ENCODE data around the gene C16orf89.

The C16orf89 gene

DNA sequence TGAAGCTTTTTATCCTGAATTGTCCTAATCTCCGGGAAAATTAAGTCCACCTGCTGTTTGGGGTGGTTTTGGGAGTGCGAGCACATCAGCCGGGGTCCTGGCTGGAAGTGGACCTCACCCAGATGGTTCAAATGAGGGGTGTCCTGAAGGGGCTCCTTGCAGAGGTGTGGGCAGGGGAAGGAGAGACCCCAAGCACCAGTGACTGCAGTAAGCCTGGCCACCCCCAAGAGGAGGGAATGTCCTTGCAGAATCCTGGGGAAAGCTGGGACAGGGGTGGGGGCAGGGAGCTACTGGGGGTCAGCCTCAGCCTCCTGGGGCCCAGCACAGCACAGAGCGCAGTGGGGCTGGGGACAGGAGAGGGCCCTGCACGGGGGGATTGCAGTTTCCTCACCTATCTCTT, 61.4 kb downstream of the C16orf89 start:
- DNase-seq = no peak
- H3K9me3 ChIP-seq = no peaks in the 10 kb centered on the region
- H3K4me1 ChIP-seq = no peaks in the 10 kb centered on the region
- no peak overlapping the region for H3K27ac ChIP-seq
- H3K36me3 ChIP-seq = no peaks in the 10 kb centered on the region
- TF ChIP-seq, protein P1, sequence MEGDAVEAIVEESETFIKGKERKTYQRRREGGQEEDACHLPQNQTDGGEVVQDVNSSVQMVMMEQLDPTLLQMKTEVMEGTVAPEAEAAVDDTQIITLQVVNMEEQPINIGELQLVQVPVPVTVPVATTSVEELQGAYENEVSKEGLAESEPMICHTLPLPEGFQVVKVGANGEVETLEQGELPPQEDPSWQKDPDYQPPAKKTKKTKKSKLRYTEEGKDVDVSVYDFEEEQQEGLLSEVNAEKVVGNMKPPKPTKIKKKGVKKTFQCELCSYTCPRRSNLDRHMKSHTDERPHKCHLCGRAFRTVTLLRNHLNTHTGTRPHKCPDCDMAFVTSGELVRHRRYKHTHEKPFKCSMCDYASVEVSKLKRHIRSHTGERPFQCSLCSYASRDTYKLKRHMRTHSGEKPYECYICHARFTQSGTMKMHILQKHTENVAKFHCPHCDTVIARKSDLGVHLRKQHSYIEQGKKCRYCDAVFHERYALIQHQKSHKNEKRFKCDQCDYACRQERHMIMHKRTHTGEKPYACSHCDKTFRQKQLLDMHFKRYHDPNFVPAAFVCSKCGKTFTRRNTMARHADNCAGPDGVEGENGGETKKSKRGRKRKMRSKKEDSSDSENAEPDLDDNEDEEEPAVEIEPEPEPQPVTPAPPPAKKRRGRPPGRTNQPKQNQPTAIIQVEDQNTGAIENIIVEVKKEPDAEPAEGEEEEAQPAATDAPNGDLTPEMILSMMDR (IDR thresholded peaks at IDR 0.05) = no peak
- intact Hi-C loops (cut with DNase I; ENCODE audit: low total_unique reads) = no loop called here
- H3K27me3 ChIP-seq = peaks cover 0 to 14% of the 10 kb centered on the region in 2 donors
- H3K4me3 ChIP-seq = no peak overlapping the region

DNA sequence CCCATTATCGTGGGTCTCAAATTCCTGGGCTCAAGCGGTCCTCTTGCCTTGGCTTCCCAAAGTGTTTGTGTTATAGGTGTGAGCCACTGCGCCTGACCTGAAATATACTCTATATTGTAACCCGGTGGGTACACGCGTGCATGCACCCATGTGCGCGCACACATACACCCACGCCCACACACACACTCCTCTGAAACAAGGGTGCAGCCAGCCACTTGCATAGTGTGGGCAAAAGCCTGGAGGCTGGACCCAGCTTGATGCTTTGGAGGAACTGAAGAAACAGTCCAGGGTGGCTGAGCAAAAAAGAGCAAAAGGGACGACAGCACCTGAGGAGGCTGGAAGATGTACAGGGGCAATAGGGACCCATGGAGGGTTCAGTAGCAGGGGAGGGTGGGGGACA, 61.9 kb downstream of the C16orf89 start:
- Histone ChIP-seq H3K9me3 (no peaks in the 10 kb centered on the region), H3K27me3 (peaks cover 0 to 14% of the 10 kb centered on the region in 2 donors), H3K4me1 (no peaks in the 10 kb centered on the region), H3K27ac (no peak overlapping the region), H3K4me3 (no peak overlapping the region), H3K36me3 (no peaks in the 10 kb centered on the region)
- no peak for DNase-seq
- TF ChIP-seq, protein P1 (IDR thresholded peaks at IDR 0.05) = no peak
- intact Hi-C loops (cut with DNase I; ENCODE audit: low total_unique reads) = no loop called here

DNA sequence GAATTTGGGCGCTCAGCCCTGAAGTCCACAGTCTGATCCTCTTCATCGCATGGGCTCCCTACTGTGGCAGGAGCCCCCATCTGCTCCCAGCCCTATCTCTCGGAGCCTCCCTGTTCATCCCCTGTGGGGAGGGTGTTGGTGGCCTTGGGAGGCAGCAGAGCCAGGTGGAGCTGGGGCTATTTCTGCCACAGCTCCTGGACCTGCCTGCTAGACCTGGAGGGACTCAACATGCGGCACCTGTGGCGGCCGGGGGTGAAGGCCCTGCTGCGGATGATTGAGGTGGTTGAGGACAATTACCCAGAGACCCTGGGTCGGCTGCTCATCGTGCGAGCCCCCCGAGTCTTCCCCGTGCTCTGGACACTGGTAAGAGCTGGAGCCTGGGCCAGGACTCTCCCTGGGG, 62.5 kb downstream of the C16orf89 start:
- no peak for DNase-seq
- intact Hi-C loops (cut with DNase I; ENCODE audit: low total_unique reads) = no loop called here
- Histone ChIP-seq H3K27me3 (peaks cover 0 to 14% of the 10 kb centered on the region in 2 donors), H3K36me3 (no peaks in the 10 kb centered on the region), H3K9me3 (no peaks in the 10 kb centered on the region), H3K4me3 (no peak overlapping the region), H3K4me1 (no peaks in the 10 kb centered on the region), H3K27ac (no peak overlapping the region)
- TF ChIP-seq, protein P1 (IDR thresholded peaks at IDR 0.05) = no peak

GRCh38 chr16:5002699-5003143, 63.0 kb downstream of the C16orf89 start:
- no peak for DNase-seq
- Histone ChIP-seq H3K4me1 (no peaks in the 10 kb centered on the region), H3K9me3 (no peaks in the 10 kb centered on the region), H3K27ac (no peak overlapping the region), H3K36me3 (no peaks in the 10 kb centered on the region), H3K4me3 (no peak overlapping the region), H3K27me3 (peaks cover 0 to 14% of the 10 kb centered on the region in 2 donors)
- TF ChIP-seq, protein P1 (IDR thresholded peaks at IDR 0.05) = no peak
- intact Hi-C loops (cut with DNase I; ENCODE audit: low total_unique reads) = no loop called here

DNA sequence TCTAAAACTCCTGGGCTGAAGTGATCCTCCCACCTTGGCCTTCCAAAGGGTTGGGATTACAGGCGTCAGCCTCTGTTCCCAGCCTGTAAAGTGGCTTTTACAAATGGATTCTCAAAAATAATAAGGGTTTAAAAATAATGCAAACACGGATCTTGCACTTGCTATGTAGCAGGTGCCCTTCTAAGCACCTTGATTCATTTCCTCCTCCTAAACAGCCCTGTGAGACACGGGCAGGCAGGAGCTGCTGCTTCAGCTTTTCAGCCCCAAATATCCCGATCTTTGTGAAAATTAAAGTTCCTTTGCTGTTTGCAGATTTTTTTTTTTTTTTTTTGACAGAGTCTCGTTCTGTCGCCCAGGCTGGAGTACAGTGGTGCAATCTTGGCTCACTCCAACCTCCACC, 63.8 kb downstream of the C16orf89 start:
- no peaks in the 10 kb centered on the region for H3K36me3 ChIP-seq
- H3K9me3 ChIP-seq = no peaks in the 10 kb centered on the region
- intact Hi-C loops (cut with DNase I; ENCODE audit: low total_unique reads) = no loop called here
- TF ChIP-seq, protein P1 (IDR thresholded peaks at IDR 0.05) = no peak
- H3K27ac ChIP-seq = no peak overlapping the region
- H3K27me3 ChIP-seq = peaks cover 0 to 14% of the 10 kb centered on the region in 2 donors
- no peak for DNase-seq
- H3K4me3 ChIP-seq = no peak overlapping the region
- no peaks in the 10 kb centered on the region for H3K4me1 ChIP-seq

GRCh38 chr16:5001571-5001970, 64.2 kb downstream of the C16orf89 start:
- TF ChIP-seq, protein P1 (IDR thresholded peaks at IDR 0.05) = no peak
- Histone ChIP-seq H3K4me1 (no peaks in the 10 kb centered on the region), H3K4me3 (no peak overlapping the region), H3K9me3 (no peaks in the 10 kb centered on the region), H3K27ac (no peak overlapping the region), H3K27me3 (peaks cover 0 to 14% of the 10 kb centered on the region in 2 donors), H3K36me3 (no peaks in the 10 kb centered on the region)
- intact Hi-C loops (cut with DNase I; ENCODE audit: low total_unique reads) = no loop called here
- DNase-seq = no peak
